HG03354 (cell line): ENCODE results near the gene UBAP2L.
"Not testable (repeated sequence)": the region's sequence is repeated elsewhere in the genome, so short reads cannot be mapped to it uniquely, and the experiment has no call there.

ENCODE experiments used
- ATAC-seq: cut with Tn5 transposase; IDR thresholded peaks from one replicate; pipeline ENCODE4 v1.9.1; 2021; ENCODE audit warnings: mild to moderate bottlenecking; ENCODE audit not compliant: unreplicated experiment, poor library complexity, severe bottlenecking

UBAP2L gene

DNA sequence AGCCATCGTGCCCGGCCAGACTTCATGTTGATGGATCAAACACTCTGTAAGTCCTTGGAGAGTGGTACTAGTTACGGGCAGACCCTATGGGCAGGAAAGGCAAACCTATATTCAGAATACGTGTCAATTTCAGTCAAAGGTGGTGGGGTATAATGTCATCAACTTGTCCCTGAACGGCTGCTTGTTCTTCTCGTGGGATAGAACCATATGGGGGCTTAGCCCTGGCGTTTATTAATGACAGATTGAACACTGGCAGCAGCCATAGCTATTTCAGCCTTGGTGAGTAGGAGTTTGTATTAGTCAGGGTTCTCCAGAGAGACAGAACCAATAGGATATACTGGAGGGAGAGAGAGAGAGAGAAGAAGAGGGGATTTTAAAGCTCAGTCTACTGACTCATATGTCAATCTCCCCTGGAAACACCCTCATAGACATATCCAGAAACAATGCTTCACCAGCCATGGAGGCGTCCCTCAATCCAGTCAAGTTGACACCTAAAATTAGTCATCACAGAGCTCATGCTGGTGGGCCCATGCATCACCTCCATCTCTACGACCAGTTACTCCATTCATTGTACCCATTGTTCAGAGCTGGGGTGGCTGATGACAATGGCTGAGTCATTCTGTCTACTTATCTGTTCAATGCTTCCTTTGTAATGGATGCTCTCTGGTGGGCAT lies 84.0 kb downstream of the UBAP2L start:
- ATAC-seq, result no peak

DNA sequence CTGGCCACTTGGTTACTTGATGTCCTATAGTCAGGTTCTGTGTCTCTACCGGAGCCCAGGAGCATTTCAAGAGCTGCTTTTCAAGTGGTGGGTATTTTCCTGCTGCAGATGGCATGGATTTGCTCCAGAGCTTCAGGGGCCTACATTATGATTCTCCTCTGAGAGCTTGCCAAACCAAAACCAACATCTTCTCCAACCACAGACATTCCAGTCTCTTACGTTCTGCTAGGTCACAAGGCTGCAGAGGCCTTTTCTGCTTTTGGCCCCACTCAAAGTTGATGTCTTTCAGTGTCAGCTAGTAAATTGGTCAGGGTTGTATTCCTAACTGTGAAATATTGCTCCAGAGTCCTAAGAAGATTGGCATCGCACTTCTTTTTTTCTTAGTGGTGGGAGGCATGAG lies 85.4 kb downstream of the UBAP2L start:
- ATAC-seq, result no peak

DNA sequence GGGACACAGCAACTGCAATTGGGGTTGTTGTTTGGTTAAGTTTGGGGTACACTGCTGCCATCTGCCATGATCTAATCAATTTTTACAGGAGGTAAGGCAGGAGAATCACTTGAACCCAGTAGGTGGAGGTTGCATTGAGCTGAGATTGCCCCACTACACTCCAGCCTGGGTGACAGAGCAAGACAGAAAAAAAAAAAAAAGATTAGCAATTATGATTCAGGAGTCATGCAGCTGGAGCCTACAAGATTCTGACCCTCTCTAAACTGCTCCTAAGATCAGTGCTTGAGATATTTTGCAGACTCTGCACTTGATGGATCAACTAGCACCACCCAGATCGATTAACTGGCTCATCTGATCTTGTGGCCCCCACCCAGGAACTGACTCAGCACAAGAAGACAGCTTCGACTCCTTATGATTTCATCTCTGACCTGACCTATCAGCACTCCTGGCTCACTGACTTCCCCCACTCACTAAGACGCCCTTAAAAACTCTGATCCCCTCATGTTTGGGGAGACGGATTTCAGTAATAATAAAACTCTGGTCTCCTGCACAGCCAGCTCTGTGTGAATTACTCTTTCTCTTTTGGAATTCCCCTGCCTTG lies 87.0 kb downstream of the UBAP2L start:
- ATAC-seq, result not testable (repeated sequence)

GRCh38 chr1:154309136-154309535 lies 88.4 kb downstream of the UBAP2L start:
- ATAC-seq, result not testable (repeated sequence)

GRCh38 chr1:154312229-154313065 lies 91.7 kb downstream of the UBAP2L start:
- not testable (repeated sequence) for ATAC-seq

GRCh38 chr1:154313066-154313356 lies 92.3 kb downstream of the UBAP2L start:
- no peak for ATAC-seq

DNA sequence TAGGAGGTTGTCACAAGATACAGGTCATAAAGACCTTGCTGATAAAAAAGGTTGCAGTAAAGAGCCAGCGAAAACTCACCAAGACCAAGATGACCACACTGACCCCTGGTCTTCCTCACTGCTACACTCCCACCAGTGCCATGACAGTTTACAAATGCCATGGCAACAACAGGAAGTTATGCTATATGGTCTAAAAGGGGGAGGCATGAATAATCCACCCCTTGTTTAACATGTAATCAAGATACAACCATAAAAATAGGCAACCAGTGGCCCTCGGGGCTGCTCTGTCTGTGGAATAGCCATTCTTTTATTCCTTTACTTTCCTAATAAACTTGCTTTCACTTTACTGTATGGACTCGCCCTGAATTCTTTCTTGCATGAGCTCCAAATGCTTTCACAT lies 93.5 kb downstream of the UBAP2L start:
- not testable (repeated sequence) for ATAC-seq

DNA sequence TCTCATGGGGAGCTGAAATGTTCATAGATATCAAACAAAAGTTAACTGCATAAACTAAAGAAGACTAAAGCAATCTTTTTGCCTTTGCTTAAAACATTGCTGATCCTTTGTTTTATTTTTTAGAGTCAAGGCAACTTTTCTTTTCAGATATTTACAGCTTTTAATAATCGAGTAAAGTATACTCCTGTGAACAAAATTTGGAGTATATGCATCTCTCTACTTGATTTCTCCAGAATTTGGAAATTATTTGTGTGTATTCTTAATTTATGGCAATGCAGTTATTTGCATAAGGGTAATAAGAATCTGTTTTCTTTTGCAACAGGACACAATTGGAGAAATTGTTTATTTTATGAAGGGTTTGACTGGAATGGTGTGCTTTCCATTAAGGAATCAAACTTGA lies 95.9 kb downstream of the UBAP2L start:
- ATAC-seq, result no peak

- ATAC-seq, result no peak
Measured at GRCh38 chr1:154318386-154318785, 97.6 kb downstream of the UBAP2L start.
